Activated CD4-positive, alpha-beta T cell treated with anti-CD3 and anti-CD28 coated beads, Interleukin-2, amount 50 U/mL, for 24 hours (primary cell): Measurements from ENCODE around the gene POLE4.

Source experiments
- DNase-seq, 2 donors: peaks; one replicate each; pipeline ENCODE4 v3.0.0-alpha.2; 2020; ENCODE audit warnings: low read depth in 1 of 2, low spot score in 1 of 2

The POLE4 gene

GRCh38 chr2:74985978-74986609 is 27.7 kb downstream of the POLE4 start:
- no peak for DNase-seq

- DNase-seq, result no peak
These were observed 33.5 kb downstream of the POLE4 start for GRCh38 chr2:74991977-74992376.

DNA sequence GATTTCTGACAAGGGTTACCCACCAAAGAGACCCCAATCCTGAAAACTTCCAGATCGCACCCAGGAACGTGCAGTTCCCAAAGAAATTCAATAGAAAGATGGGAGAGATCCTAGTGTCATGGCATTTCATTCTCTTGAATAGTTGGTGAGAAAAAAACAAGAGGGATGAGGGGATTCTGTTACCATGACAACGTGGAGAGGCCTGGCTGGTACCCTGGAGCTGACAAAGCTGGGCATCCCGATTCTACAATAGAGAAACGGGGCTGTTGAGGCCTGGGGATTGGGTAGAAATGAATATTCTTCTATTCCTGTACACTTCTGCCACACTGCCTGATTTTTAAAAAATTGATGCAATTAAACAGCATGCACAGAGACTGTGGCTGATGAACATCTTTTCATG is 41.0 kb downstream of the POLE4 start:
- no peak for DNase-seq

GRCh38 chr2:75002007-75002406 is 43.6 kb downstream of the POLE4 start:
- DNase-seq, result no peak

DNA sequence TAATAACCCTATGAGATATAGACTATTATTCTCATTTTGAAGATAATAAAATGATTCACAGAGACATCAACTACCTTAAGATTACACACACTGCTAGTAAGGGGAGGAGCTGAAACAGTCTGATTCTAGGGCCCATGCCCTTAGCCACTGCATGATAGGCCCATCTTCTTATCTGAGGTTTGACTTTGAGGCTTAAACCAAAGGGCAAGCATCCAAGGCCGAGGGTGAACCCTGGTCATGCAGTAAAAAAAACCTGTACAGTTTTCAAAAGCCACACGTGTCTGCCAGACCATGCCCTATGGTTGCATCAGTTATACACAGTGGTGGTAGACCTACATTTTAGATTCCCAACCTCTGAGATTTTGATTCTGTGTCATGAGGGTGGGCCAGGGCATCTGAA is 44.8 kb downstream of the POLE4 start:
- DNase-seq, result no peak

- DNase-seq, result no peak
These were observed 45.3 kb downstream of the POLE4 start for GRCh38 chr2:75003773-75004172.

GRCh38 chr2:75006041-75006440 is 47.6 kb downstream of the POLE4 start:
- no peak for DNase-seq

- DNase-seq, result no peak
These were observed 48.6 kb downstream of the POLE4 start for GRCh38 chr2:75007061-75007460.

- DNase-seq, result no peak
These were observed 49.4 kb downstream of the POLE4 start for GRCh38 chr2:75007819-75008218.

GRCh38 chr2:75010571-75010970 is 52.1 kb downstream of the POLE4 start:
- DNase-seq, result no peak

- DNase-seq, result no peak
These were observed 53.6 kb downstream of the POLE4 start for GRCh38 chr2:75012080-75012479.

GRCh38 chr2:75018162-75018561 is 59.7 kb downstream of the POLE4 start:
- DNase-seq, result no peak
